ENCODE data around the gene ERMP1.

- no peak for TF ChIP-seq CTCF (IDR thresholded peaks at IDR 0.05; ENCODE audit: poor library complexity)
- no peak for TF ChIP-seq EZH2 (IDR thresholded peaks at IDR 0.05; ENCODE audit: borderline replicate concordance)
Observed at GRCh38 chr9:5817862-5818261, 15.1 kb downstream of the ERMP1 start.

All from hepatocyte (in vitro differentiated cells).